GM23338 (cell line): ENCODE results near the gene COG6. TPM values are rescaled to one million over a fixed set of nuclear protein-coding genes. Genes with fewer than 3 reads are reported as not detected.

ENCODE experiments used
- ATAC-seq: fragments of 200-7000 bp; cut with Tn5 transposase; 3 replicates; pipeline ENCODE4 v1.9.1; 2020
- DNase-seq: peaks from one replicate; pipeline ENCODE4 v3.0.0-alpha.2; 2015; ENCODE audit warnings: low spot score
- H2AFZ ChIP-seq: fragments of 200-600 bp; sonication (generic); 2 replicates; pipeline ENCODE4 v1.8.0; 2016; ENCODE audit warnings: antibody characterized with exemption, mild to moderate bottlenecking, moderate library complexity
- H3F3A ChIP-seq: fragments of 200-600 bp; sonication (generic); replicated peaks from 2 replicates; pipeline ENCODE4 v1.8.0; 2017; ENCODE audit warnings: antibody characterized with exemption, mixed run types, low read depth
- H3K27ac ChIP-seq: fragments of 200-600 bp; sonication (generic); 2 replicates; pipeline ENCODE4 v1.6.1; 2016; ENCODE audit warnings: low read depth
- H3K27me3 ChIP-seq: fragments of 200-600 bp; sonication (generic); 2 replicates; pipeline ENCODE4 v1.8.0; 2016; ENCODE audit warnings: mild to moderate bottlenecking, mixed run types, moderate library complexity; ENCODE audit not compliant: insufficient read depth
- H3K36me3 ChIP-seq: fragments of 200-600 bp; sonication (generic); 2 replicates; pipeline ENCODE4 v1.8.0; 2016; ENCODE audit warnings: mild to moderate bottlenecking; ENCODE audit not compliant: insufficient read depth
- H3K4me1 ChIP-seq: fragments of 200-600 bp; sonication (generic); 2 replicates; pipeline ENCODE4 v1.8.0; 2016; ENCODE audit warnings: mild to moderate bottlenecking, moderate library complexity; ENCODE audit not compliant: insufficient read depth
- H3K4me2 ChIP-seq: fragments of 200-600 bp; sonication (generic); 2 replicates; pipeline ENCODE4 v1.7.1; 2017; ENCODE audit warnings: mixed run types
- H3K4me3 ChIP-seq: fragments of 200-600 bp; sonication (generic); 2 replicates; pipeline ENCODE4 v1.6.1; 2016; ENCODE audit warnings: mixed run types
- H3K79me2 ChIP-seq: fragments of 200-600 bp; sonication (generic); replicated peaks from 2 replicates; pipeline ENCODE4 v1.8.0; 2017; ENCODE audit warnings: mild to moderate bottlenecking; ENCODE audit not compliant: insufficient read depth
- H3K9me2 ChIP-seq: fragments of 200-600 bp; sonication (generic); 2 replicates; pipeline ENCODE4 v1.8.0; 2017; ENCODE audit not compliant: insufficient read depth
- H4K20me1 ChIP-seq: fragments of 200-600 bp; sonication (generic); replicated peaks from 2 replicates; pipeline ENCODE4 v1.8.0; 2017; ENCODE audit warnings: mild to moderate bottlenecking; ENCODE audit not compliant: insufficient read depth
- H3K27ac Mint-ChIP-seq: 2 replicates; pipeline ENCODE4 v1.8.0; 2020; ENCODE audit warnings: inconsistent platforms, mild to moderate bottlenecking, moderate library complexity, mixed read lengths
- H3K27me3 Mint-ChIP-seq: 3 replicates; pipeline ENCODE4 v1.8.0; 2022; ENCODE audit warnings: low read depth, mild to moderate bottlenecking, moderate library complexity, mixed read lengths, inconsistent platforms; ENCODE audit not compliant: insufficient read depth, poor library complexity
- H3K36me3 Mint-ChIP-seq: 3 replicates; pipeline ENCODE4 v1.8.0; 2021; ENCODE audit warnings: low read depth, mild to moderate bottlenecking, inconsistent platforms, moderate library complexity, mixed read lengths
- H3K4me1 Mint-ChIP-seq: 3 replicates; pipeline ENCODE4 v1.8.0; 2020; ENCODE audit warnings: mild to moderate bottlenecking, inconsistent platforms, mixed read lengths
- H3K4me3 Mint-ChIP-seq: 3 replicates; pipeline ENCODE4 v1.8.0; 2021; ENCODE audit warnings: moderate library complexity, mild to moderate bottlenecking, inconsistent platforms, mixed read lengths
- H3K9me3 Mint-ChIP-seq: 3 replicates; pipeline ENCODE4 v1.8.0; 2020; ENCODE audit warnings: moderate library complexity, mild to moderate bottlenecking, inconsistent platforms, mixed read lengths
- CREB1 ChIP-seq: fragments of 250-450 bp; sonication (Bioruptor Pico); IDR thresholded peaks from 2 replicates; pipeline ENCODE4 v1.5.0; 2020; ENCODE audit warnings: low read depth, mild to moderate bottlenecking, moderate library complexity
- CTCF ChIP-seq, 2 experiments: fragments of 200-600 bp in 1 of 2; sonication (generic) in 1 of 2; conservative IDR thresholded peaks; 2 replicates each; pipeline versions ENCODE4 v1.5.1 to v1.6.1; 2016 to 2017; ENCODE audit warnings: antibody characterized with exemption in 2 of 2, low read depth in 2 of 2, mild to moderate bottlenecking in 2 of 2, moderate library complexity in 1 of 2
- EZH2 ChIP-seq: fragments of 200-600 bp; sonication (generic); IDR thresholded peaks from one replicate; pipeline ENCODE4 v1.8.0; 2017; ENCODE audit warnings: antibody characterized with exemption, mild to moderate bottlenecking, low read depth; ENCODE audit not compliant: unreplicated experiment
- EZH2phosphoT487 ChIP-seq: fragments of 200-600 bp; sonication (generic); IDR thresholded peaks from one replicate; pipeline ENCODE4 v1.8.1; 2018; ENCODE audit warnings: antibody characterized with exemption; ENCODE audit not compliant: unreplicated experiment
- JUNB ChIP-seq: IDR thresholded peaks from one replicate; pipeline ENCODE4 v1.6.1; 2016; ENCODE audit warnings: antibody characterized with exemption; ENCODE audit not compliant: unreplicated experiment
- NANOG ChIP-seq: IDR thresholded peaks from 2 replicates; pipeline ENCODE4 v1.6.1; 2016; ENCODE audit warnings: antibody characterized with exemption, borderline replicate concordance
- POLR2AphosphoS5 ChIP-seq: IDR thresholded peaks from 2 replicates; pipeline ENCODE4 v1.6.1; 2016; ENCODE audit warnings: antibody characterized with exemption, low read depth
- REST ChIP-seq: IDR thresholded peaks from one replicate; pipeline ENCODE4 v1.6.1; 2018; ENCODE audit warnings: antibody characterized with exemption; ENCODE audit not compliant: unreplicated experiment
- STAT1 ChIP-seq: IDR thresholded peaks from one replicate; pipeline ENCODE4 v1.6.1; 2016; ENCODE audit warnings: antibody characterized with exemption; ENCODE audit not compliant: unreplicated experiment
- ZNF114 ChIP-seq: fragments of 250-450 bp; sonication (Bioruptor Pico); IDR thresholded peaks from 2 replicates; pipeline ENCODE4 v1.5.0; 2020; ENCODE audit warnings: mild to moderate bottlenecking, moderate library complexity
- ZNF331 ChIP-seq: fragments of 250-450 bp; sonication (Bioruptor Pico); IDR thresholded peaks from 2 replicates; pipeline ENCODE4 v1.5.0; 2020; ENCODE audit warnings: low read depth, mild to moderate bottlenecking, moderate library complexity
- ZNF462 ChIP-seq: fragments of 250-450 bp; sonication (Bioruptor Pico); IDR thresholded peaks from 2 replicates; pipeline ENCODE4 v1.5.0; 2020; ENCODE audit warnings: mild to moderate bottlenecking, moderate library complexity
- polyA plus RNA-seq: library from polyadenylated mRNA; unstranded; fragments of >200 nt; fragmentation: Nextera tagmentation; extraction: Ambion mirVana; gene quantifications from 2 replicates; pipeline ENCODE4 v1.2.1, GENCODE V29; 2016
- total RNA-seq: library from RNA; depleted of rRNA; stranded (reverse); fragments of >200 nt; shearing (Covaris generic); gene quantifications from 2 replicates; pipeline ENCODE4 v1.2.3, GENCODE V29; 2014

Gene COG6
- total and polyA plus RNA-seq, 2 experiments from 2014 or later, result 10.0 to 23.6 TPM

GRCh38 chr13:39781381-39781780 lies 125.9 kb downstream of the COG6 start (continued):
- TF ChIP-seq CTCF (conservative IDR thresholded peaks at IDR 0.05; ENCODE audit: low read depth in 2 of 2) (no peak), ZNF114 (CRISPR knock-in tag) (no peak)

DNA sequence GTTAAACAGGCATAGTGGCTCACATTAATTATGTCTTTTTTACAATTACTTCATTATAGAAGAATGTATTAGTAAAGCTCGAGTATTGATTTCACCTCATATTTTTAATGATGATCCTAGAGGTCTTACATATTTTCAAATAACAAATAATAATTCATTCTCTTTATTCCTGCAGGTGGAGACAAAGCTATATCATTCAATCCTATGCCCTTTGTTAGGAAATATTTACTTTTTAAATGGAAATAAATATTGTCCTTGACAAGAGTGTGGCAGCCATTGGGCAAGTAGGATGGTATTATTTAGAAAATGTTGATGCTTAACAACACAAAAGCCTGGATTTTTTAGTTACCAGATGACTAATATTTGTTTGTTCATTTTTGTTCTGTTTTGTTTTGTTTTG lies 127.6 kb downstream of the COG6 start:
- ATAC-seq (no peak), DNase-seq (no peak)
- peaks cover 11% of the 10 kb centered on the region for H3K9me2 ChIP-seq
- H3K4me3 Mint-ChIP-seq, result no peak overlapping the region
- H3K27me3 ChIP-seq, result no peaks in the 10 kb centered on the region
- H3K27ac Mint-ChIP-seq, result no peak overlapping the region
- H3K79me2 ChIP-seq, result no peaks in the 10 kb centered on the region
- peaks cover 17% of the 10 kb centered on the region for H3K4me1 Mint-ChIP-seq
- H3K36me3 ChIP-seq, result no peaks in the 10 kb centered on the region
- H3K4me3 ChIP-seq, result no peak overlapping the region
- H3K9me3 Mint-ChIP-seq, result peaks cover under 1% of the 10 kb centered on the region; the same call in 2 of the 3 replicates
- peaks cover 3% of the 10 kb centered on the region for H3K27me3 Mint-ChIP-seq
- H3K4me1 ChIP-seq, result no peaks in the 10 kb centered on the region
- no peak overlapping the region for H3K27ac ChIP-seq
- no peak overlapping the region for H2AFZ ChIP-seq
- peaks cover 1% of the 10 kb centered on the region; the same call in 1 of the 3 replicates for H3K36me3 Mint-ChIP-seq
- H3K4me2 ChIP-seq, result no peak overlapping the region
- no peaks in the 10 kb centered on the region for H4K20me1 ChIP-seq
- no peaks in the 10 kb centered on the region for H3F3A ChIP-seq
- TF ChIP-seq STAT1, result no peak
- TF ChIP-seq NANOG, result no peak
- no peak for TF ChIP-seq REST
- no peak for TF ChIP-seq ZNF331
- no peak for TF ChIP-seq ZNF114 (CRISPR knock-in tag)
- no peak for TF ChIP-seq EZH2phosphoT487
- no peak; a peak in 1 of 4 replicates for TF ChIP-seq CTCF (conservative IDR thresholded peaks at IDR 0.05; ENCODE audit: low read depth in 2 of 2)
- no peak for TF ChIP-seq JUNB
- no peak for TF ChIP-seq CREB1 (CRISPR knock-in tag)
- no peak for TF ChIP-seq EZH2
- TF ChIP-seq POLR2AphosphoS5, result no peak
- TF ChIP-seq ZNF462 (CRISPR knock-in tag), result no peak
